Naive thymus-derived CD4-positive, alpha-beta T cell (primary cell): ENCODE results near the gene TSPAN18. TPM values are rescaled to one million over a fixed set of nuclear protein-coding genes. Genes with fewer than 3 reads are reported as not detected.
A peak's percentile ranks its signal among the peaks of the same experiment; 100 is the strongest.

Experiments used
- ATAC-seq: fragments of 150-1000 bp; cut with Tn5 transposase; 2 replicates; pipeline ENCODE4 v1.10.0; 2021; ENCODE audit warnings: mild to moderate bottlenecking, moderate library complexity
- CTCF ChIA-PET: fragments of 350-600 bp; sonication (Branson Sonifier 250); formaldehyde crosslinking; loops from one replicate; lab custom pipeline; 2021; ENCODE audit warnings: antibody characterized with exemption; lab: Charles Lee
- POLR2A ChIA-PET: fragments of 350-600 bp; sonication (Branson Sonifier 250); formaldehyde crosslinking; loops from one replicate; lab custom pipeline; 2021; ENCODE audit warnings: antibody characterized with exemption, inconsistent platforms; lab: Charles Lee
- DNase-seq, 9 donors: peaks; one replicate each; pipeline versions ENCODE4 v3.0.0 to v3.0.0-alpha.2; 2020 to 2022; ENCODE audit warnings: mixed read lengths in 1 of 9
- H3K27ac ChIP-seq: one replicate; pipeline ENCODE4 v1.7.0; 2013; ENCODE audit warnings: mild to moderate bottlenecking, low read depth, low read length, moderate library complexity
- H3K27me3 ChIP-seq, 2 donors: one replicate each; pipeline ENCODE4 v1.7.0; 2013; ENCODE audit warnings: low read length in 2 of 2, mild to moderate bottlenecking in 2 of 2, moderate library complexity in 2 of 2; ENCODE audit not compliant: control insufficient read depth in 2 of 2, insufficient read depth in 2 of 2
- H3K36me3 ChIP-seq, 3 experiments: 1 replicate in 2 of 3; 2 replicates in 1 of 3; pipeline ENCODE4 v1.7.0; 2013; ENCODE audit warnings: low read length in 3 of 3, mild to moderate bottlenecking in 3 of 3, moderate library complexity in 1 of 3; ENCODE audit not compliant: insufficient read depth in 3 of 3, control insufficient read depth in 2 of 3
- H3K4me1 ChIP-seq, 2 donors: one replicate each; pipeline ENCODE4 v1.7.0; 2013; ENCODE audit warnings: low read length in 2 of 2, mild to moderate bottlenecking in 2 of 2, moderate library complexity in 1 of 2; ENCODE audit not compliant: control insufficient read depth in 2 of 2, insufficient read depth in 2 of 2
- H3K4me3 ChIP-seq: 2 replicates; pipeline ENCODE4 v1.7.0; 2013; ENCODE audit warnings: mild to moderate bottlenecking, low read length
- H3K9me3 ChIP-seq, 3 experiments: 1 replicate in 2 of 3; 2 replicates in 1 of 3; pipeline ENCODE4 v1.7.0; 2013; ENCODE audit warnings: low read length in 3 of 3; ENCODE audit not compliant: control insufficient read depth in 2 of 3
- H3K27ac Mint-ChIP-seq, 9 donors: one replicate each; pipeline ENCODE4 v1.8.0; 2020 to 2022; ENCODE audit warnings: mixed read lengths in 9 of 9, mild to moderate bottlenecking in 8 of 9, moderate library complexity in 5 of 9, inconsistent platforms in 2 of 9
- H3K27me3 Mint-ChIP-seq, 5 donors: one replicate each; pipeline ENCODE4 v1.8.0; 2021 to 2022; ENCODE audit warnings: mixed read lengths in 5 of 5, mild to moderate bottlenecking in 1 of 5
- H3K36me3 Mint-ChIP-seq, 5 donors: one replicate each; pipeline ENCODE4 v1.8.0; 2020 to 2022; ENCODE audit warnings: mixed read lengths in 5 of 5, mild to moderate bottlenecking in 3 of 5, inconsistent platforms in 1 of 5
- H3K4me1 Mint-ChIP-seq, 7 donors: one replicate each; pipeline ENCODE4 v1.8.0; 2020 to 2022; ENCODE audit warnings: mixed read lengths in 7 of 7, mild to moderate bottlenecking in 3 of 7, inconsistent platforms in 1 of 7
- H3K4me3 Mint-ChIP-seq, 10 donors: one replicate each; pipeline ENCODE4 v1.8.0; 2020 to 2022; ENCODE audit warnings: mild to moderate bottlenecking in 10 of 10, mixed read lengths in 10 of 10, moderate library complexity in 6 of 10, inconsistent platforms in 2 of 10
- H3K9me3 Mint-ChIP-seq, 11 donors: one replicate each; pipeline ENCODE4 v1.8.0; 2020 to 2022; ENCODE audit warnings: mixed read lengths in 11 of 11, mild to moderate bottlenecking in 4 of 11, inconsistent platforms in 1 of 11, moderate library complexity in 1 of 11
- intact Hi-C, 2 donors: fragments of 100-400 bp; cut with micrococcal nuclease; formaldehyde crosslinking; loops; one replicate each; pipeline ENCODE4 v1.15.1; 2023
- polyA plus RNA-seq, 2 donors: library from polyadenylated mRNA; unstranded; fragments of 300-500 nt; fragmentation: Illumina TruSeq; gene quantifications; one replicate each; pipeline ENCODE4 v1.2.3, GENCODE V29; 2021
- total RNA-seq, 6 experiments: library from RNA in 5 of 6; stranded (reverse) in 5 of 6; gene quantifications; 1 replicate in 5 of 6; 2 replicates in 1 of 6; pipeline ENCODE4 v1.2.3 and lab custom pipeline; 2021 to 2026

The TSPAN18 gene
- total and polyA plus RNA-seq, 7 experiments from 2014 or later: 8.8 to 57.0 (median 21.7) TPM

- no peak overlapping the region for H3K27ac Mint-ChIP-seq
- ATAC-seq (no peak), DNase-seq (no peak)
- intact Hi-C loops: no loop called here
- H3K36me3 Mint-ChIP-seq: peaks cover 14 to 51% (median 49%) of the 10 kb centered on the region in 5 donors
- CTCF ChIA-PET: no interaction called here
- peaks cover 0 to 7% (median 0%) of the 10 kb centered on the region in 5 donors for H3K27me3 Mint-ChIP-seq
- Histone ChIP-seq H3K4me1 (no peaks in the 10 kb centered on the region), H3K36me3 (peaks cover 0 to 20% (median 0%) of the 10 kb centered on the region in 3 experiments), H3K27ac (no peak overlapping the region), H3K27me3 (no peaks in the 10 kb centered on the region), H3K9me3 (peaks cover 0 to 16% (median 0%) of the 10 kb centered on the region in 3 experiments), H3K4me3 (no peak overlapping the region)
- H3K9me3 Mint-ChIP-seq: peaks cover 0 to 41% (median 16%) of the 10 kb centered on the region in 11 donors
- H3K4me1 Mint-ChIP-seq: peaks cover 0 to 13% (median 7%) of the 10 kb centered on the region in 7 donors
- POLR2A ChIA-PET: no interaction called here
- H3K4me3 Mint-ChIP-seq: no peak overlapping the region
Observed at GRCh38 chr11:44848203-44848962, 121.6 kb downstream of the TSPAN18 start.

DNA sequence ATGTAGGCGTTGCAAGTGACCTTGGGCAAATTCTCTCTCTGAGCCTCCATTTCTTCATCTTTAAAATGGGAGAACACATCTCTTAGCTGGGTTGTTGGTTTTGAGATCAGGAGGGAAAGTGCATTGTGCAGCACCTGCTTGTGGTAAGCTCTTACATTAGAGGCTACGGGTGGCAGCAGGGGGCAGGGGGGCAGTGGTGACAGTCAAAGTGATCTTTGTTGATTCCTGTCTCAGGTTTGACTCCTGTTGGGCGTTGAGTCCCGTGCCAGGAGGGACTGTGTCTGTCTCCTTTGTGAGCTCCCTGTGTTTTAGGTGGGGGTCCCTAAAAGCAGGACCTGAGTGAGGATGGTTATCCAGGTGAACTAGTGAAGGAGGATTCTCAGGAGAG lies 122.2 kb downstream of the TSPAN18 start:
- Histone ChIP-seq H3K4me3 (no peak overlapping the region), H3K27ac (no peak overlapping the region), H3K9me3 (peaks cover 0 to 16% (median 0%) of the 10 kb centered on the region in 3 experiments), H3K36me3 (peaks cover 0 to 20% (median 0%) of the 10 kb centered on the region in 3 experiments), H3K4me1 (no peaks in the 10 kb centered on the region), H3K27me3 (no peaks in the 10 kb centered on the region)
- H3K27ac Mint-ChIP-seq: no peak overlapping the region
- ChIA-PET POLR2A (no interaction called here), CTCF (no interaction called here)
- H3K36me3 Mint-ChIP-seq: peaks cover 14 to 47% (median 44%) of the 10 kb centered on the region in 5 donors
- H3K9me3 Mint-ChIP-seq: peaks cover 0 to 35% (median 16%) of the 10 kb centered on the region in 11 donors
- DNase-seq (no peak), ATAC-seq (no peak)
- H3K27me3 Mint-ChIP-seq: peaks cover 0 to 9% (median 0%) of the 10 kb centered on the region in 5 donors
- no peak overlapping the region for H3K4me3 Mint-ChIP-seq
- H3K4me1 Mint-ChIP-seq: peaks cover 0 to 13% (median 8%) of the 10 kb centered on the region in 7 donors
- intact Hi-C loops: no loop called here

DNA sequence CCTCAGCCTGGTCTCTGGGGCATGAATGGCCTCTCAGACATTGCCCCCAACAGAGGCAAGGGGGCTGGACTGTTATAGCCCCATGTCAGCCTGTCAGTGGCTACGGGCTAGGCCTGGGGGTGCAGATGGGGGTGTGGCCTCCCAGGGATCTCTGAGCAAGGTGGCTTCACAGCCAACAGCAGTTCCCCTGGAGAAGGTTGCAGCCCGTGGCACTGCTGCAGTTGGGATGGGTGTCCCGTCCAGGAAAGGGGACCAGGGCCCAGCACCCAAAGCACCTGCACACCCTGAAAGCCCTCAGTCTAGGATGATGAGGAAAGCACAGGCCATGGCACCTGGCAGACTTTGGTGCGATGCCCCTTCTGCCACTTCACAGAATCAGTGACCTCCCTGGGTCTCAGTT lies 122.7 kb downstream of the TSPAN18 start:
- peaks cover 0 to 6% (median 0%) of the 10 kb centered on the region in 5 donors for H3K27me3 Mint-ChIP-seq
- H3K9me3 Mint-ChIP-seq: peaks cover 0 to 31% (median 16%) of the 10 kb centered on the region in 11 donors
- CTCF ChIA-PET: no interaction called here
- no peak for DNase-seq
- Histone ChIP-seq H3K4me1 (no peaks in the 10 kb centered on the region), H3K27me3 (no peaks in the 10 kb centered on the region), H3K36me3 (peaks cover 0 to 20% (median 0%) of the 10 kb centered on the region in 3 experiments), H3K9me3 (peaks cover 0 to 16% (median 0%) of the 10 kb centered on the region in 3 experiments), H3K4me3 (no peak overlapping the region), H3K27ac (no peak overlapping the region)
- POLR2A ChIA-PET: no interaction called here
- intact Hi-C loops: no loop called here
- H3K27ac Mint-ChIP-seq: no peak overlapping the region
- peaks cover 0 to 13% (median 8%) of the 10 kb centered on the region in 7 donors for H3K4me1 Mint-ChIP-seq
- H3K36me3 Mint-ChIP-seq: peaks cover 12 to 43% (median 39%) of the 10 kb centered on the region in 5 donors
- H3K4me3 Mint-ChIP-seq: no peak overlapping the region
- no peak for ATAC-seq

GRCh38 chr11:44849922-44850321 lies 123.2 kb downstream of the TSPAN18 start:
- Mint-ChIP-seq H3K9me3 (peaks cover 0 to 26% (median 13%) of the 10 kb centered on the region in 11 donors), H3K4me3 (no peak overlapping the region), H3K36me3 (peaks cover 12 to 38% (median 34%) of the 10 kb centered on the region in 5 donors), H3K4me1 (peaks cover 0 to 13% (median 8%) of the 10 kb centered on the region in 7 donors), H3K27ac (no peak overlapping the region), H3K27me3 (peaks cover 0 to 5% (median 0%) of the 10 kb centered on the region in 5 donors)
- ATAC-seq (no peak), DNase-seq (no peak)
- Histone ChIP-seq H3K9me3 (peaks cover 0 to 16% (median 0%) of the 10 kb centered on the region in 3 experiments), H3K4me3 (no peak overlapping the region), H3K27me3 (no peaks in the 10 kb centered on the region), H3K4me1 (no peaks in the 10 kb centered on the region), H3K27ac (no peak overlapping the region), H3K36me3 (peaks cover 0 to 20% (median 0%) of the 10 kb centered on the region in 3 experiments)
- intact Hi-C loops: no loop called here
- ChIA-PET CTCF (no interaction called here), POLR2A (no interaction called here)

DNA sequence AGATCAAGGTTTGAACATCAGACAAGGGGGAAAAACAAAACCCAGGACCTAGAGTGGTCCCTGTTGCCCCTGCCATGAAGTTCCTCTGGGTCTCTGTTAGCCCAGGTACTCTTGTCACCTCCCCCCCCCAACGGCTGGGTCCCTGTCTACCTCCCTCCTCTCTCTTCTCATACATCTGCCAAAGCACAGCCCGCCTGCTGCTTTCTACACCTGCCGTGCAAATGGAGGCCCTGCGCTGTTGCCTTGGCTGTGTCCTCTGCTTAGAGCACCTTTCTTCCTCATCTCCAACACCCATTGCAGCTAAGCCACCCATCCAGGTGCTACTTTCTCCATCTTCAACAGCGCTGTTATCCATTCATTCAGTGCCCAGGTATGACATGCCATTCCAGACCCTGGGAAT lies 124.7 kb downstream of the TSPAN18 start:
- Mint-ChIP-seq H3K4me1 (peaks cover 2 to 18% (median 12%) of the 10 kb centered on the region in 7 donors), H3K27me3 (peaks cover 0 to 10% (median 0%) of the 10 kb centered on the region in 5 donors), H3K27ac (peak overlapping the region in 1 of 9 donors; percentile 18), H3K36me3 (peaks cover 6 to 26% (median 20%) of the 10 kb centered on the region in 5 donors), H3K9me3 (peaks cover 0 to 11% (median 6%) of the 10 kb centered on the region in 11 donors), H3K4me3 (no peak overlapping the region)
- Histone ChIP-seq H3K27ac (no peak overlapping the region), H3K4me3 (no peak overlapping the region), H3K4me1 (no peaks in the 10 kb centered on the region), H3K9me3 (peaks cover 0 to 9% (median 0%) of the 10 kb centered on the region in 3 experiments), H3K27me3 (no peaks in the 10 kb centered on the region), H3K36me3 (peaks cover 0 to 20% (median 0%) of the 10 kb centered on the region in 3 experiments)
- ATAC-seq: no peak
- ChIA-PET CTCF (no interaction called here), POLR2A (no interaction called here)
- intact Hi-C loops: no loop called here
- no peak for DNase-seq

DNA sequence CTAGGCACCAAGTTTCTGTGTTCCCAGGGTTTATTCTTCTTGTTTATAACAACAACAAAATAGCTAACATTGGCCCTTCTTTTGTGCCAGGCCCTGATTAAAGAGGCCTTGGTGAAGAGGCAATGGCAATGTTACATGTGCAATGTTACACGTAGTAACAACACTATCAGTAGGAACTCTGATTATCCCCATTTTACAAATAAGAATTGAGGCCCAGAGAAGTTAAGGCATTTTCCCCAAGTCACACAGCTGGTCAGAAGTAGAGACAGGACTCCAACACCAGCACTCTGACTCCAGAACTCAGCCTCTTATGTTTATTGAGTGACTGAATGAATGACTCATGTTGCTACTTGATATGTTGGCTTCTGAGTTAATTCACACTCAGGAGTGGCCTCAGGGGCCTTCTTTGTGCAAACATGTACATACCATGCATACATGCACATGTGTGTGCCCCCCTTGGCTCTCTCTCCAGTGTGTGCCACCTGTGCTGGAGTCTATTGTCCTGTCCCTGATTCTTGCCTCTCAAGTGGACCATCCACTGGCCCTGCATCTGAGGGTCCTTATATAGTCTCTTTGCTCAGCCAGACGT lies 125.5 kb downstream of the TSPAN18 start:
- Mint-ChIP-seq H3K4me3 (no peak overlapping the region), H3K9me3 (peaks cover 0 to 4% (median 0%) of the 10 kb centered on the region in 11 donors), H3K4me1 (peaks cover 2 to 25% (median 13%) of the 10 kb centered on the region in 7 donors), H3K36me3 (peaks cover 1 to 21% (median 13%) of the 10 kb centered on the region in 5 donors), H3K27ac (peak overlapping the region in 1 of 9 donors; percentile 22), H3K27me3 (peaks cover 0 to 17% (median 0%) of the 10 kb centered on the region in 5 donors)
- Histone ChIP-seq H3K4me3 (no peak overlapping the region), H3K27me3 (no peaks in the 10 kb centered on the region), H3K4me1 (peaks cover 0 to 3% of the 10 kb centered on the region in 2 donors), H3K9me3 (peaks cover 0 to 2% (median 0%) of the 10 kb centered on the region in 3 experiments), H3K27ac (no peak overlapping the region), H3K36me3 (peaks cover 0 to 16% (median 0%) of the 10 kb centered on the region in 3 experiments)
- intact Hi-C loops: no loop called here
- ChIA-PET POLR2A (no interaction called here), CTCF (no interaction called here)
- no peak for DNase-seq
- no peak for ATAC-seq
